AG09319 (cell line): ENCODE measurements around the gene ACIN1.

Experiments
- DNase-seq: peaks from one replicate; pipeline ENCODE4 v3.0.0-alpha.2; 2010; ENCODE audit warnings: low read depth; ENCODE audit errors: extremely low read depth
- TF ChIP-seq, protein P1 (sequence below): IDR thresholded peaks from 2 replicates; pipeline ENCODE4 v1.5.1; 2011; ENCODE audit warnings: low read depth, mild to moderate bottlenecking, inconsistent platforms, low read length, moderate library complexity

Gene ACIN1

DNA sequence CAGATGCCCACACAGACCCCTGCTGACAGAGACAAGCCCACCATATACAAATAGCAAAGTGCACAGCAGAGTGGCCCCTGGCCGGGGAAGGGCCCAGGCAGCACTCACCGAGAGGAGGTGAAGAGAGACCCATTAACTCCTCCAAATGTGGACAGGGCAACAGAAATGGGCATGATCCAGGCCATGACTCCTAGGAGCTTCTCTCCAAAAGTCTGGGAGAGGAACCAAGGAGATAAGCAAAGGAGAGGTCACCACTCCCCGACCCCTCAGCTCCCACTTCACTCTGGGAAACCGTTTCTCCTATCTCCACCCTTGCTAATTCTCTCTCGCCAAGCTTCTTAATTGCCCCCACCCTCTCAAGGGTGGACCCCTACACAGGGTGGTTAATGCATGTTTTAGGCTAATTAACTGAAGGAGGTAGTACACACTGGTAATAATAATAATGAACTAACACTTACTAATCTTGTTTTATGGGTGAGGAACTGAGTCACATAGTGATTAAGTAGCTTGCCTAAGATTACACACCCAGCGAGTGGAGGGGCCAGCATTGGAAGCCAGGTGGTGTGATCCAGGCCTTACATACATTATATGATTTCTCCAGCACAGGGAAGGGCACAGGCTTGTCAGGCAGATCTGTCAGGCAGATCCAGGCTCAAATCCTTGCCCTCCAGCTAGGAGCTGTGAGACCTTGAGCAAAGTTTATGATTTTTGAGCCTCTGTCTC lies 43.0 kb upstream of the ACIN1 start:
- TF ChIP-seq, protein P1, sequence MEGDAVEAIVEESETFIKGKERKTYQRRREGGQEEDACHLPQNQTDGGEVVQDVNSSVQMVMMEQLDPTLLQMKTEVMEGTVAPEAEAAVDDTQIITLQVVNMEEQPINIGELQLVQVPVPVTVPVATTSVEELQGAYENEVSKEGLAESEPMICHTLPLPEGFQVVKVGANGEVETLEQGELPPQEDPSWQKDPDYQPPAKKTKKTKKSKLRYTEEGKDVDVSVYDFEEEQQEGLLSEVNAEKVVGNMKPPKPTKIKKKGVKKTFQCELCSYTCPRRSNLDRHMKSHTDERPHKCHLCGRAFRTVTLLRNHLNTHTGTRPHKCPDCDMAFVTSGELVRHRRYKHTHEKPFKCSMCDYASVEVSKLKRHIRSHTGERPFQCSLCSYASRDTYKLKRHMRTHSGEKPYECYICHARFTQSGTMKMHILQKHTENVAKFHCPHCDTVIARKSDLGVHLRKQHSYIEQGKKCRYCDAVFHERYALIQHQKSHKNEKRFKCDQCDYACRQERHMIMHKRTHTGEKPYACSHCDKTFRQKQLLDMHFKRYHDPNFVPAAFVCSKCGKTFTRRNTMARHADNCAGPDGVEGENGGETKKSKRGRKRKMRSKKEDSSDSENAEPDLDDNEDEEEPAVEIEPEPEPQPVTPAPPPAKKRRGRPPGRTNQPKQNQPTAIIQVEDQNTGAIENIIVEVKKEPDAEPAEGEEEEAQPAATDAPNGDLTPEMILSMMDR = no peak
- no peak for DNase-seq

DNA sequence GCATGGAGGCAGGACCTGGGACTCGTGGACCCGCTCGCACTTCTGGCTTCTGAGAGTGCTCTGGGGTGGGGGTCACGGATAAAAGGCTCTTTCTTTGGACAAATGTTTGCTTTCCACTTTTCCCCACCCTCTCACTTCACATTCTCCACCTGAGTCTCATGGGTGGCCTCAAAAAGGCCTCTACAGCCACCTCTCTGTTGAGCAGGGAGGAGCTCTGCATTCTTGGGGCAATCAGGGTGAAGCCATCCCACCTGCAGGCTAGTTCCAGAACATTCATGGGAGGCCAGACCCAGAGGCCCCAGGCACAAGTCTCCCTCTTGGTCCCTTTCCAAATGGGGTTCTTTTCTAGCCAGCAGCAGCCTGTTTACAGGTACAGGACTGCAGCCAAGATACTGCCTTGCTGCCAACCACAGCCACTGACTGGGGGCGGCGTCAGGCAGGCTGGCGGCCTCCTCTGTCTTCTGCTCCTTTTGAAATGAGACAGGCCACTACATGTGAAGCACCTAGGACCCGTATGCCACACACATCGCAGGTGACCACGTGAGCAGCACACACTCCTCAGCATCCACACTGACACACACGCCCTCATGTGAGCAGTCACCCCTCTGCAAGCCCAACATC lies 42.4 kb upstream of the ACIN1 start:
- DNase-seq = no peak
- TF ChIP-seq, protein P1 = no peak

DNA sequence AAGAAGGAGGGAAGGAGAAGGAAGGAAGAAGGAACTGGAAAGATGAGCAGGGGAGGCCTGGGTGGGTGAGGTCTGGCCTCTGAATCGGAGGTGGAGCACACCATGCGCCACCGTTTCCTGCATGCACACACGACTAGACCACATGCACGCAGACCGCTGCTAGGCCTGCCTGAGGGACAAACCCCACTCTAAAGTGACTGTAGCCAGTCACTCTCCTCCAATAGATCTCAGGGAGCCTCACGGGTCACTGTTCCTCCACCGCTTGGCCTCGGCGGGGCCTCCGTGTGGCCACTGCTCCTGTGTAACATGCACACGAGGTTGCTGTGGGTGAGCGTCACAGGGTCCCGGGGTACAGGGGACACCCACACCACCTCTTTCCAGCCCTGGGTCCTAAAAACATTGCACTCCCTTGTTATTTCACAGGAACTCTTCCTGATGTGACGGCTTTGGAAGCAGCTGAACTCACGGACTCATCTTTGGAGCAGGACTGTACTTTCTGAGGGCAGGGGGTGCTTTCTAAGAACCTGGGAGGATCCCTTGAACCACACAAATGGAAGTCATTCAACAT lies 41.7 kb upstream of the ACIN1 start:
- DNase-seq = no peak
- TF ChIP-seq, protein P1 = no peak

DNA sequence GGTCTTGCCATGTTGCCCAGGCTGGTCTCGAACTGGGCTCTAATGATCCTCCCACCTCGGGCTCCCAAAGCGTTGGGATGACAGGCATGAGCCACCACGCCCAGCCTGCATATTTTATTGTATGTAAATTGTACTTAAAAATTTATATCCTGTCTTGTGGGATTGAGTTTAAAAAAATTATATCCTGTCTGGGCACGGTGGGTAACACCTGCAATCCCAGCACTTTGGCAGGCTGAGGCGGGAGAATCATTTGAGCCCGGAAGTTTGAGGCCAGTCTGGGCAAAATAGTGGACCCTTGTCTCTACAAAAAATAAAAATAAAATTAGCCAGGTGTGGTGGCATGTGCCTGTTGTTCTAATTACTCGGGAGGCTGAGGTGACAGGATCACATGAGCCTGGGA lies 38.0 kb upstream of the ACIN1 start:
- TF ChIP-seq, protein P1 = no peak
- no peak for DNase-seq

DNA sequence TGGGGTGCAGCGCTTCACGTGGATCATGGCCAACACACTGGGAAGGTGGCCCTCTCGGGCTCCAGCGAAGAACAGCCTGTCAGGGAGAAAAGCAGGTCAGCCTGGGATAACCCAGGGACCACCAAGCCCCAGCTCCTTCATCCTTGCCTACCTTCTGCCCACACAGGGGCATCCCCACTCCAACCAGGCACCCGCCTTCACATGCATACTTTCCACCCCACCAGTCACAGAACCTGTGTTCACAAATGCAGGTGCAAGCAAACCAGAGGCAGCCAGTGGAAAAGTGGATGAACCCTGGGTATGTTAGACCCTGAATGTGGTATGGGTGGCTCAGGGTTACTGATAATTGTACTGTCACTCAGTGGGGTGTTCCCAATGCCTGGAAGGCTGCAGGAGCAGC lies 36.5 kb upstream of the ACIN1 start:
- TF ChIP-seq, protein P1 = no peak
- DNase-seq = no peak

DNA sequence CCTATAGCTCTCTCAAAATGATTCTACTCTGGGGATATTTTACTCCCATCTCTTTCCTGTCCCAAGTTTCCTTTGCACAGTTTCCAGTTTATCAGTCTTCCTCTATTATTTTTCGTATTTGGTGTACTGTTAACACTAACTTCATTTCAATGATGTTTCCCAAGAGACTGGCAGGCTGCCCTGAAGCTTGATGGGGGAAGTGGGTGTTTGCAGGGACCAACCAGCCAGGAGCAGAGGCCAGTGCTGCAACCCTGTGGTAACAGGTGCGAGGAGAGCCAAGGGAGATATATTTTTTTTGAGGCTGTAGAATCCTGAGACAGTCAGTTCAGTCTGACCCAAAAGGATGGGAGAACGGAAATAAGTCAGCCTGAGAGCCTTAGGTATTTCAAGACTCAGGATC lies 35.9 kb upstream of the ACIN1 start:
- TF ChIP-seq, protein P1 = no peak

DNA sequence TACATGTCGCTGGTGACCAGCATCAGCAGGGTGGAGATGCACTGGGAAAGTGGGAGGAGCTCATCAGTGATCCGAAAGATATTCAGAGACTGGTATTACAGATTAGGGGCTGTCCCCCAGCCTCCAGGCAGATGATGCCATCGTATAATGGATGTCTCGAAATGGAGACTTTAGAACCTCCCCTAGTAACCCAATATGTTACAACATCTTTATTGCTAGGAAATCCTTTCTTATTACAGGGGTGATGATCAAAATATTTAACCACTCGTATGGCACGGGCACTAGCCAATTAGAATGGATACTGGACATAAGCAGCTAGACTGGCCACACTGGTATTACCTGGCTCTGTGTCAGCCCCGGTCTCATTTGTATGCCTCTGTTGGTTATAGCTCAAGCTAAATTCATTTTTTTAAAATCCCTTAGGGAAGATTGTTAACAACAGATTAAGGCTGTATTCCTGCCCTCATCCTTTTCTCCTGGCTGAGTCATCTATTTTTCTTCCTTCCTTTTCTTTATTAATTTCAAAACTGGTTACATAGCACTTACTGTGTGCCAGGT lies 34.9 kb upstream of the ACIN1 start:
- DNase-seq = no peak
- TF ChIP-seq, protein P1 = no peak

More for the DNA sequence above, 35.9 kb upstream of the ACIN1 start:
- no peak for DNase-seq
